ENCODE data around the gene ADARB2. TPM values are rescaled to one million over a fixed set of nuclear protein-coding genes. Genes with fewer than 3 reads are reported as not detected.

ADARB2 gene
- total RNA-seq, 3 donors from 2014 or later = 0.03 to 0.05 TPM; not detected in 1

DNA sequence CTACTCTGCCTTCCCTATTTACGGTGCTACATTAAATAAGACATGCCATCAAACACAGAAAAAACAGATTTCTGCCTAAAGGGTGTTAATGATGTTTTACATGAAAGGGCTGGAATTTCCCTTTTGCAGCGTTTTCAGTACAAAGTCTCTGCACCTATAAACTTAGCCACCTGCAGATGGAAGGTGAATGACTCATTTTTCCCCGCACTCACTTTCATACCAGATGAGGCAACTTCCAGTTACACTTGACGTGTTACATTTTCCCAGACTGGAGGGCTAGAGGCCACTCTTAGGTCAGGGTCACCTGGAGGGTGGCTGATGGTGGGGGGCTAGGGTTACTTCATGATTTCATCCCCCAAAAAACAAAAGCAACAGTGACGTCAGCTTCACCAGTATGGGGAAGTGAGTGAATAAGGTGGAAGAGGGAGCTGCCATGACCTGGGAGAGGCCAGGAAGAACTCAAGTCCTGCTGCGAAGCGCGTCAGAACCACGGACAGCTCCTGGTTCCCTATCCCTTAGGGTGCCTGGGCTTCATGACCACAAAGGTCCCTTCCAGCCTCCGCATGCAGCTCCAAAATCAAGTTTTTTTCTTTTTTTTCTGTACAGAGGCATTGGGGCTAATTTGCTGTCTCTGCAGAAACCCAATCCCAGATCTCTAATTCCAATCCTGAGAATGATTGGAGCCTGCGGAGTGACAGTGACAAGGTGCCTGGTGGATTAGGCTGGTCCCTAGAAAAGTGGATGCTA lies 94.0 kb downstream of the ADARB2 start:
- DNase-seq (no peak), ATAC-seq (peak; percentile 72 to 85)
- peaks cover 13% of the 10 kb centered on the region for H3K4me1 Mint-ChIP-seq (ENCODE audit: low read depth)
- H3K36me3 Mint-ChIP-seq (ENCODE audit: insufficient read depth) = no peaks in the 10 kb centered on the region
- H3K4me3 Mint-ChIP-seq = no peak overlapping the region
- peaks cover 3% of the 10 kb centered on the region for H3K9me3 Mint-ChIP-seq
- peaks cover 6% of the 10 kb centered on the region for H3K27me3 Mint-ChIP-seq (ENCODE audit: low read depth)

DNA sequence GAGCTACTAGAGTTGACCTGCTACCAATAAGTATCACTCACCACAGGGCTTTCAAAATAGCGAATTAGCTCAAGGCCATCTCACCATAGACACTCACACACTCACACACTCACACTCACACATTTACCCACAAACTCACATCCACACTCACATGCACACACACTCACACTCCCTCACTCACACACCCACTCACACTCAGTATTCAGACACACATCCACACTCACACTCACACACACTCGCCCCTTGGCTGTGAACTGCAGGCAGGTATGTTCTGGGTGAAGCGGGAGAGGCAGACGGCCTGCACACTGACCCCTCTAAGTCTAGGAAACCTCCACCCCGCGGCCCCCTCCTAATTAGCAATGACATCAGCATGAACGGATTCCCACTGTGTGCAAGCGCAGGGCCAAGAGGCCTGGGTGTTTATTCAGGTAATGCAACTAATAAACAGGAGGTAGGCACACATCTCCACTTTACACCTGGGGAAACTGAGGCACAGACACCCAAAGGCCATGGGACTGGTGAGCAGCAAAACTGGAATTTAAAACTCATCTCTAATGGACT lies 94.6 kb downstream of the ADARB2 start:
- Mint-ChIP-seq H3K27me3 (ENCODE audit: low read depth) (peaks cover 6% of the 10 kb centered on the region), H3K36me3 (ENCODE audit: insufficient read depth) (no peaks in the 10 kb centered on the region), H3K9me3 (peaks cover 3% of the 10 kb centered on the region), H3K4me3 (peak overlapping the region; percentile 5), H3K4me1 (ENCODE audit: low read depth) (peaks cover 13% of the 10 kb centered on the region)
- ATAC-seq (no peak), DNase-seq (no peak)

DNA sequence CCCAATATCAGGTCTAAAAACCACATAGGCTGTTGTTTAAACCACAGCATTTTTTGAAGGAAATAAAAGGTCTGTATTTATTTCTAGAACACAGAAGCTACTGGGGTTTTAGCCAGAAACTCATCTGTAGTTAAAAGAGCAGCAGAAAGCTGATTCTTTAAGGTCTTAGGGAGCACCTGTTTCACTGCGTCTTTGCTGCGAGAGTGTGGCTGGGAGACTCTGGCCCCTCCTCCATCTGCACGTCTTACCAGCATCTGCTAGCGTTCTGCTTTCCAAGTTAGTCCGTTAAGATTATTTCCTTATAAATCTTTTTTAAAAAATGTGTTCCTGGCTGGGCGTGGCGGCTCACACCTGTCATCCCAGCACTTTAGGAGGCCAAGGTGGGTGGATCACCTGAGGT lies 95.9 kb downstream of the ADARB2 start:
- Mint-ChIP-seq H3K9me3 (peaks cover 3% of the 10 kb centered on the region), H3K4me1 (ENCODE audit: low read depth) (peaks cover 13% of the 10 kb centered on the region), H3K4me3 (no peak overlapping the region), H3K36me3 (ENCODE audit: insufficient read depth) (no peaks in the 10 kb centered on the region), H3K27me3 (ENCODE audit: low read depth) (peaks cover 6% of the 10 kb centered on the region)
- no peak for DNase-seq
- ATAC-seq = no peak

DNA sequence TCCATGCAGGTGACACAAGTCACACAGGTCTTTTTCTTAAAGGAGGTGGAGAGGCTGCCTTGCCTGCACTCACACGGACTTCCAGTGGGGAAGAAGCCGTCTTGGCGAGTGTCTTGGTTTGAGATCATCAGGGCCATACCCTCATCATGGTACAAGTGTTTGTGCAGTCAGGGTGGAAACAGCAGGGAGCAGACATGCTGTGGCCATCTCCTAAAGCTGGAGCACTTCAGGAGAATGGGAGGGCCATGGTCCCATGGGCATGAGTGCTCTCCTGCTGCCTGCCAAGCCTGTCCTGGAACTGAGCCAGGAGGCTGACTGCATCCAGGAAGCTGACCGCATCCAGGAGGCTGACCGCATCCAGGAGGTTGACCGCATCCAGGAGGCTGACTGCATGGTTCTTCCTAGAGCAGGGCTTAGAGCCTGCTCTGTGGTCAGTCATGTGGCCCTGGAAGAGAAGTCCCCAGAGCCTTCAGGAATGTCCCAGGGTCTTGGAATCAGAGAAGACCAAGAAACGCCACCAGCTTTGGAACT lies 98.4 kb downstream of the ADARB2 start:
- Mint-ChIP-seq H3K36me3 (ENCODE audit: insufficient read depth) (no peaks in the 10 kb centered on the region), H3K4me1 (ENCODE audit: low read depth) (peaks cover 13% of the 10 kb centered on the region), H3K27me3 (ENCODE audit: low read depth) (peaks cover 12% of the 10 kb centered on the region), H3K4me3 (no peak overlapping the region), H3K9me3 (peaks cover 3% of the 10 kb centered on the region)
- ATAC-seq (no peak), DNase-seq (no peak)

DNA sequence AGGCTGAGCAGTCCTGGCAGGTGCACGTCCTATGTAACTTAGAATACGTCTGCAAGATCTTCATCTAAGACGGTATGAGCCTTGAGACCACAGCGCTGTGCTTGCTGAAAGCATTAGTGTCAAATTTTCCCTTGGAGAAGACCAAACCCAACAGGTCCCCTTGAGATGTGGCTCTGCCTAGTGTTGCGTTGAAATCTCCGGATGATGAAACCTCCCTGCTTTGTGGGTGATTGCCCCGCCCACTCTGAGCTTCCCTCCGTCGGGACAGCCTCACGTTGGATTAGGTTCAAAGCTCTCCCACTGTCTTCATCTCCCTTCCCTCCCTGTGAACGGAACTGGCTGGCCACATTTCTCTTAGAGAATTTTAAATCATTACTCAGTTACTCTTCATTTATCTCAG lies 102.0 kb downstream of the ADARB2 start:
- H3K4me1 Mint-ChIP-seq (ENCODE audit: low read depth) = peaks cover 7% of the 10 kb centered on the region
- DNase-seq (no peak), ATAC-seq (no peak)
- no peak overlapping the region for H3K4me3 Mint-ChIP-seq
- peaks cover 24% of the 10 kb centered on the region for H3K27me3 Mint-ChIP-seq (ENCODE audit: low read depth)
- H3K36me3 Mint-ChIP-seq (ENCODE audit: insufficient read depth) = no peaks in the 10 kb centered on the region
- H3K9me3 Mint-ChIP-seq = no peaks in the 10 kb centered on the region

DNA sequence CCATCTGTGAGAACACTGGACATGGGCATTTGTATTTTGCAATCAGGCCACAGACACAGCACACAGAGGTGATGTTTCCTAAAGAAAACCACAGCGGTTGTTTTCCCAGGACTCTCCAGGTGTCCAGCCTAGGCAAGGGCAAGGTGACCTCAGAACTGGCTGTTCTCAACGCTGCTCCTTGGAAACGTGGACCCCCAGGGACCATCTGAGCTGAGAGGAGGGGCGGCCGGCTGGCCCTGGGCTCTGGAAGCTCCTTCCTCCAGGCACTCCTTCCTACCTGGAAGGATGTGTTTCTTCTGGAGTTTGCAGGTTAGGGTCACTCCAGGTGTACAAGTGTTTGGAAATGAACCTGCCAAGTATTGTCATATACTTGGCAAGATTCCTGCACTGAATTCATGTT lies 103.1 kb downstream of the ADARB2 start:
- Mint-ChIP-seq H3K4me1 (ENCODE audit: low read depth) (peaks cover 7% of the 10 kb centered on the region), H3K4me3 (no peak overlapping the region), H3K9me3 (no peaks in the 10 kb centered on the region), H3K36me3 (ENCODE audit: insufficient read depth) (no peaks in the 10 kb centered on the region), H3K27me3 (ENCODE audit: low read depth) (peaks cover 26% of the 10 kb centered on the region)
- ATAC-seq (no peak), DNase-seq (no peak)

DNA sequence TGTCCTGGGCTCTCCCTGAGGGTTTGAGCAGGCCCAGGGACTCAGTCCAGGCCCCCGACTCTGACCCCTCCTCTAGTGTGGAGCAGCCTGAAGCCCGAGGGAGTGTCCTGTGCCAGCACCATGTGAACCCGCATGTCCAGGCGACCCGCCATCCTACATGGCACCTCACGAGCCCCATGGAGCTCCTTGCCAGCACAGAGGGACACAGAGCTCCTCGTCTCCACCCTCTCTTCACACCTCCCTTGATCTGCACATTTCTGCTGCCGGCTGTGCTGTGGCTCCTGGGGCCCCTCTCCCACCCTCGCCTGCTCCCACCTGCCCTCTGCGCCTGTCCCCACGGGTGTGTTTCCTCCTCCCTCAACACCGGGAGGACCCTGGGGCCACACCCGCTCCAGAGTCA lies 103.5 kb downstream of the ADARB2 start:
- Mint-ChIP-seq H3K4me1 (ENCODE audit: low read depth) (peaks cover 7% of the 10 kb centered on the region), H3K9me3 (no peaks in the 10 kb centered on the region), H3K4me3 (no peak overlapping the region), H3K27me3 (ENCODE audit: low read depth) (peaks cover 26% of the 10 kb centered on the region), H3K36me3 (ENCODE audit: insufficient read depth) (no peaks in the 10 kb centered on the region)
- ATAC-seq (no peak), DNase-seq (no peak)

DNA sequence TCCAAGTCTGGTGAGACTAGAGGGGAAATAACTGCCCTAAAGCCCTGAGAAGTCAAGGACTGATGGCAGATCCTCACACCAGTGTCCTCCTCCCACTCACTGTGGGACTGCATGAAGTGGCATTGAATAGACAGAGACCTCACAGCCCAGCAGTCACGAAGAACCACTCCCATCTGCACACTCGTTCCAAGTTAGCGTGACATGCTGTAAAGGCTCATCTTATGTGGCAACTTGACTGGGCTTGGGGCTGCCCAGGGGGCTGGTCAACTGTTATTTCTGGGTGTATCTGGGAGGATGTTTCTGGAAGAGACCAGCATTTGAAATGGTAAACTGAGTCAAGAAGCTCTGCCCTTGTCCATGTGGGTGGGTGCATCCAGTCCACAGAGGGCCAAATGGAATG lies 104.7 kb downstream of the ADARB2 start:
- Mint-ChIP-seq H3K9me3 (no peaks in the 10 kb centered on the region), H3K4me1 (ENCODE audit: low read depth) (peaks cover 7% of the 10 kb centered on the region), H3K27me3 (ENCODE audit: low read depth) (peaks cover 28% of the 10 kb centered on the region), H3K36me3 (ENCODE audit: insufficient read depth) (no peaks in the 10 kb centered on the region), H3K4me3 (no peak overlapping the region)
- ATAC-seq = no peak
- no peak for DNase-seq

DNA sequence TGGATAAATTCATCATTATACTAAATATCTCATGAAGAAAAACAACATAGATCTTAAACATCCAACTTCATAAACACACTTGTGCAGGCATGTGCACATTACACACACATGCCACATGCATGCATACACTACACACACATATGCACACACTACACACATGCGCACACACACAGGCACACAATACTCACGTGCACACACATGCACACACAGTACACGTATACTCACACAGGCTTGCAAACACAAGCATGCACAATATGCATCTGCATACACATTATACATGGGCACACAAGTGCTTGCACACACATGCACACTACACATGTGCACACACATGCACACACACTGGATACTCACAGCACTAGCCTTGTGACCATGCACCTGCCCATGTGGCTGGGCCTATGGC lies 105.2 kb downstream of the ADARB2 start:
- no peak for ATAC-seq
- Mint-ChIP-seq H3K9me3 (no peaks in the 10 kb centered on the region), H3K4me3 (no peak overlapping the region), H3K36me3 (ENCODE audit: insufficient read depth) (no peaks in the 10 kb centered on the region), H3K27me3 (ENCODE audit: low read depth) (peaks cover 28% of the 10 kb centered on the region), H3K4me1 (ENCODE audit: low read depth) (peaks cover 7% of the 10 kb centered on the region)
- DNase-seq = no peak

DNA sequence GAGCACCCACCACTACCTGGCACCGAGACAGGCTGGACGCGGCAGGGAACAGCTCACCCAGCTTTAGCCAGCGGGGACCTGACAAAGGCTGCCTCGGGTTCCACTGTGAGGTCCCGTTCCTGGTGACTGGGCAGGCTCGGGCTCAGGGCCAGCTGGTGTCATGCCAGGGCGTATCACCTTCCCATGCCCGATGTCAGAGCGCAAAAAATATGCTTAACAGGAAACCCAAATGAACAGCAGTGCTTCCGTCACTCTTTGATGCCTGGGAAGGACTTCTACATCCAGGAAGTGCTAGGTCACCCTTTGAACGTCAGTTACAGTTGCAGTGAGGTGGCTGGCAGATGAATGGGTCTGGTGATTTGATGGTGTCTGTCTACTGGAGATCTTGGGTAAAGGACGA lies 106.0 kb downstream of the ADARB2 start:
- H3K4me1 Mint-ChIP-seq (ENCODE audit: low read depth) = peaks cover 7% of the 10 kb centered on the region
- H3K27me3 Mint-ChIP-seq (ENCODE audit: low read depth) = peaks cover 28% of the 10 kb centered on the region
- H3K36me3 Mint-ChIP-seq (ENCODE audit: insufficient read depth) = no peaks in the 10 kb centered on the region
- ATAC-seq (no peak), DNase-seq (no peak)
- no peaks in the 10 kb centered on the region for H3K9me3 Mint-ChIP-seq
- no peak overlapping the region for H3K4me3 Mint-ChIP-seq

DNA sequence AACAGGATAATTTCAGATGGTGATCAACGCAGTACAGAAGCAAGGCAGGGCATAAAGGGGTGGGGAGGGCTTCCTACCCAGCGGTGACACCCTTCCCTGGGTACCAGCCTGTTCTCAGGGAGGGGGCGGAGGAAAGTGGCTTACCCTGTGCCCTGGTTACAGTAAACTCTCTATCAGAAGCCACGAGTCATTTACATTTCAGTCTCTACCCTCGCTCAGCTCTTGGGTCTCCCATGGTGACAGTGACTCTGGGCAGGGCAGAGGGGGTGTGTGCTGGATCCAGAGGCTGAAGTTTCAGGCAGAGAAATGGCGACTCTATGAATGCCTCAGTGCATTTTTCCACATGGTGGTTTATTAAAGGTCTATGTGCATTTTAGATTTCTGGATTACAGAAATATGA lies 107.0 kb downstream of the ADARB2 start:
- H3K4me3 Mint-ChIP-seq = no peak overlapping the region
- H3K27me3 Mint-ChIP-seq (ENCODE audit: low read depth) = peaks cover 25% of the 10 kb centered on the region
- no peaks in the 10 kb centered on the region for H3K9me3 Mint-ChIP-seq
- H3K4me1 Mint-ChIP-seq (ENCODE audit: low read depth) = peaks cover 7% of the 10 kb centered on the region
- no peaks in the 10 kb centered on the region for H3K36me3 Mint-ChIP-seq (ENCODE audit: insufficient read depth)
- DNase-seq (no peak), ATAC-seq (no peak)

DNA sequence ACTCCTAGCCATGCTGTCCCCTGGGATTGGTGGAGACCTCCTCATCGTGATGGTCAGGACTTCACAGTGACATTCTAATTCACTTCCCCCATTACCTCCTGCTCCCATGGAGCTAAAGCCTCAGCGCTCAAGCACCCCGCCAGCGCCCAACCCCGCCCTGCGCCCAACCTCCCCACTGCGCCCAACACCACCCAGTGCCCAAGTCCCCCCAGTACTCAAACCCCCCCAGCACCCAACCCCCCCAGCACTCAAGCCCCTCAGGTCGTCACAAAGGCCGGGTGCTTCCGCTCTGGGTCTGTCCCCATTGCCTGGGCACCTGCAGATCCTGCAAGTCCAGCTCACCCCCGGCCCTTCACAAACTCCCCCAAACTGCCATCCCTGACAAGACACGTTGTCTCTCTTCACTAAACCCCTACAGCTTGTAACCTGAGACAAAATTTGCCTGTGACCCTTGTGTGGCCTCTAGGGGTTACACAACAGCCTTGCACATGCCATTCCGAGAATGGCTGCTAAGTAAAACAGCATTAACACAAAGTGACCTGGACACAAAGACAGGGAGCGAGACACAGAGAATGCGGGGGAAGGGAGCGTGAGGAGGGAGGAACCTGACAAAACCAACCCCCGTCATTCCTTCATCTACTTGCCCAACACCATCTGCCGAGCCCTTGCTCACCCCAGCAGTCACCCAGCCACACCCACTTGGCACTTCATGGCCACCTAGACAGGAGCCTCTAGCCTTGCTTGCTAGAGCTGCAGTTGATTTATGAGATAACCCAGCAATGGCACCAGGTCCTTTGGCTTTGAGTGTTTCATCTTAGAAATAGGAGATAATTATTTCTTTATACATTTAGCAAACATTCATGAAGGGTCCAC lies 107.8 kb downstream of the ADARB2 start:
- DNase-seq (no peak), ATAC-seq (no peak)
- H3K27me3 Mint-ChIP-seq (ENCODE audit: low read depth) = peaks cover 25% of the 10 kb centered on the region
- H3K4me3 Mint-ChIP-seq = no peak overlapping the region
- H3K36me3 Mint-ChIP-seq (ENCODE audit: insufficient read depth) = no peaks in the 10 kb centered on the region
- no peaks in the 10 kb centered on the region for H3K9me3 Mint-ChIP-seq
- peaks cover 7% of the 10 kb centered on the region for H3K4me1 Mint-ChIP-seq (ENCODE audit: low read depth)

DNA sequence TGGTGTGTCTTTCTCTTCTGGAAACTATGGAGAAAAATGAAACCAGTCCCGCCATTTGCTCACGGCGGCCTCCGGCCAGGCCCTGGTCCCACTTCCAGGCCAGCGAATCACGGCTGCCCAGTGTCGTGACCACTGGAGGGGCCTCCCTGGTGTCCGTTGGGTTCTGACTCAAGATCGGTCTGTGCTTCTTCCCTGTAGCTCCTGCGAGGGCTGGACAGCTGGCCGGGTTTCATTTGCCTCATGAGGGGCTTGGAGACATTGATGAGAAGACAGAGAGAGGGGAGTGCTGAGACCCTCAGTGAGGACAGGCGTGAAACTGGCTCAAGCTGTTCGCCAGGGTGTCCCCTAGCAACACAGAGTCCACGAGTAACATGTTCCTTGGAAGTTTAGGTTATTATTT lies 108.6 kb downstream of the ADARB2 start:
- Mint-ChIP-seq H3K9me3 (no peaks in the 10 kb centered on the region), H3K36me3 (ENCODE audit: insufficient read depth) (no peaks in the 10 kb centered on the region), H3K4me1 (ENCODE audit: low read depth) (peaks cover 7% of the 10 kb centered on the region), H3K4me3 (no peak overlapping the region), H3K27me3 (ENCODE audit: low read depth) (peaks cover 25% of the 10 kb centered on the region)
- no peak for DNase-seq
- no peak for ATAC-seq

DNA sequence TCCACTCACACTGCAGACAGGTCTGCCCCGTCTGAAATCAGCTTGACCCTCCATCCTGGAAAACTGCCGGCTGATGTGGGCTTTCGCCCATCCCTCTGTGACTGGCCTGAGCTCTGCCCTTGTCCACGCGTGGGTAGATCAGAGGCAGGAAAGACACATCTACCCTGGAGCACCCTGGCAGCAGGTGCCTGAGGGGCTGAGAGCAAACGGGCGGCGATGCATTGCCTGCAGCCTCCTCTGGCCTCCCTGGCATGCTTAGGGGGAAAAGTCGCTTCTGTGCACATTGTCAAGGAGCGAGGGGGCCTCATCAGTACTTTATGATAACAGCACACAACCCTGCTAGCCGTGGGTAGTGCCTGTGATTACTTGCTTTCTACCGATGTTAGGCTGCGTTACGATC lies 109.4 kb downstream of the ADARB2 start:
- DNase-seq = no peak
- H3K4me3 Mint-ChIP-seq = no peak overlapping the region
- no peak for ATAC-seq
- peaks cover 17% of the 10 kb centered on the region for H3K27me3 Mint-ChIP-seq (ENCODE audit: low read depth)
- peaks cover 7% of the 10 kb centered on the region for H3K4me1 Mint-ChIP-seq (ENCODE audit: low read depth)
- H3K9me3 Mint-ChIP-seq = no peaks in the 10 kb centered on the region
- no peaks in the 10 kb centered on the region for H3K36me3 Mint-ChIP-seq (ENCODE audit: insufficient read depth)
